NCI-H2196 treated with DMSO at 0.1 percent for 48 hours (cell line): ENCODE results near the gene PLCL2.
A peak's percentile ranks its signal among the peaks of the same experiment; 100 is the strongest.
"Not testable (repeated sequence)": the region's sequence is repeated elsewhere in the genome, so short reads cannot be mapped to it uniquely, and the experiment has no call there.

Experiments used
- DNase-seq: peaks from one replicate; lab custom pipeline; 2025; ENCODE audit not compliant: unreplicated experiment; lab: John Stamatoyannopoulos, UW

PLCL2 gene

GRCh38 chr3:16957852-16958251 lies 73.1 kb downstream of the PLCL2 start:
- DNase-seq, result not testable (repeated sequence)

- DNase-seq, result no peak
Measured at GRCh38 chr3:16960125-16960524, 75.4 kb downstream of the PLCL2 start.

GRCh38 chr3:16961621-16962205 lies 77.0 kb downstream of the PLCL2 start:
- no peak for DNase-seq

- DNase-seq, result no peak
Measured at GRCh38 chr3:16975083-16975482, 90.3 kb downstream of the PLCL2 start.

- DNase-seq, result no peak
Measured at GRCh38 chr3:16978234-16978920, 93.6 kb downstream of the PLCL2 start.

- no peak for DNase-seq
Measured at GRCh38 chr3:16978921-16979271, 94.1 kb downstream of the PLCL2 start.

GRCh38 chr3:16979769-16980515 lies 95.2 kb downstream of the PLCL2 start:
- DNase-seq, result not testable (repeated sequence)

- DNase-seq, result not testable (repeated sequence)
Measured at GRCh38 chr3:16980526-16980925, 95.8 kb downstream of the PLCL2 start.

- no peak for DNase-seq
Measured at GRCh38 chr3:16982460-16982859, 97.7 kb downstream of the PLCL2 start.

GRCh38 chr3:16985608-16986007 lies 100.9 kb downstream of the PLCL2 start:
- no peak for DNase-seq

GRCh38 chr3:16987141-16987540 lies 102.4 kb downstream of the PLCL2 start:
- DNase-seq, result no peak

- DNase-seq, result no peak
Measured at GRCh38 chr3:16990163-16990562, 105.4 kb downstream of the PLCL2 start.

GRCh38 chr3:16992198-16992597 lies 107.4 kb downstream of the PLCL2 start:
- no peak for DNase-seq

- no peak for DNase-seq
Measured at GRCh38 chr3:16993227-16993626, 108.5 kb downstream of the PLCL2 start.

- peak; percentile 19 for DNase-seq
Measured at GRCh38 chr3:16994854-16995525, 110.2 kb downstream of the PLCL2 start.

GRCh38 chr3:16995601-16996000 lies 110.8 kb downstream of the PLCL2 start:
- DNase-seq, result no peak

- DNase-seq, result no peak
Measured at GRCh38 chr3:16998236-16998923, 113.6 kb downstream of the PLCL2 start.

GRCh38 chr3:16999161-16999560 lies 114.4 kb downstream of the PLCL2 start:
- no peak for DNase-seq

- no peak for DNase-seq
Measured at GRCh38 chr3:16999871-17000270, 115.1 kb downstream of the PLCL2 start.

GRCh38 chr3:17003457-17003856 lies 118.7 kb downstream of the PLCL2 start:
- no peak for DNase-seq
